Endothelial cell of umbilical vein (primary cell): ENCODE data around the gene CTBP1. TPM values are rescaled to one million over a fixed set of nuclear protein-coding genes. Genes with fewer than 3 reads are reported as not detected.

Experiments used
- BruUV-seq: library from RNA; stranded (reverse); fragments of 400-500 nt; replicated peaks from 2 replicates; lab custom pipeline; 2021; lab: Mats Ljungman, UMichigan
- CTCF ChIA-PET: fragments of 300-600, 350-600 bp; sonication (Branson Sonifier 250); formaldehyde crosslinking; loops from one replicate; lab custom pipeline; 2021; ENCODE audit warnings: antibody characterized with exemption, inconsistent platforms; lab: Charles Lee
- POLR2A ChIA-PET: fragments of 300-600, 350-600 bp; sonication (Branson Sonifier 250); formaldehyde crosslinking; loops from one replicate; lab custom pipeline; 2021; ENCODE audit warnings: antibody characterized with exemption, inconsistent platforms; lab: Charles Lee
- DNase-seq: peaks from one replicate; pipeline ENCODE4 v3.0.0-alpha.2; 2011; ENCODE audit warnings: low read depth, low spot score
- FAIRE-seq: peaks from 2 replicates; lab custom pipeline; 2011; peaks lifted over from hg19 to GRCh38; lab: Jason Lieb, UNC
- H2AFZ ChIP-seq: 2 replicates; pipeline ENCODE4 v1.6.0; 2012; ENCODE audit warnings: low read depth, low read length, control low read depth, inconsistent platforms
- H3K27ac ChIP-seq: 2 replicates; pipeline ENCODE4 v1.5.1; 2011; ENCODE audit warnings: low read depth, mild to moderate bottlenecking, control low read depth, low read length, moderate library complexity; ENCODE audit not compliant: insufficient read depth
- H3K27me3 ChIP-seq, 2 experiments: 2 replicates each; pipeline versions ENCODE4 v1.6.0 to v1.6.1; 2011; ENCODE audit warnings: low read length in 2 of 2, mixed read lengths in 1 of 2; ENCODE audit not compliant: control insufficient read depth in 2 of 2, insufficient read depth in 2 of 2
- H3K36me3 ChIP-seq, 2 experiments: 2 replicates in 1 of 2; 3 replicates in 1 of 2; pipeline ENCODE4 v1.5.1; 2011; ENCODE audit warnings: low read length in 2 of 2, mild to moderate bottlenecking in 1 of 2, moderate library complexity in 1 of 2; ENCODE audit not compliant: control insufficient read depth in 2 of 2, insufficient read depth in 2 of 2; ENCODE audit errors: extremely low read depth in 1 of 2
- H3K4me1 ChIP-seq: 3 replicates; pipeline ENCODE4 v1.5.1; 2011; ENCODE audit warnings: mild to moderate bottlenecking, low read length; ENCODE audit not compliant: control insufficient read depth, insufficient read depth; ENCODE audit errors: extremely low read depth
- H3K4me2 ChIP-seq: 2 replicates; pipeline ENCODE4 v1.6.1; 2011; ENCODE audit warnings: low read length, control low read depth, mixed read lengths; ENCODE audit not compliant: insufficient read depth
- H3K4me3 ChIP-seq, 3 experiments: fragments of 200-600 bp in 1 of 3; sonication (generic), shearing (Covaris generic) in 1 of 3; replicated peaks in 1 of 3; 2 replicates each; pipeline ENCODE4 v1.5.1; 2011 to 2016; ENCODE audit warnings: control low read depth in 3 of 3, low read length in 3 of 3, mild to moderate bottlenecking in 2 of 3, inconsistent platforms in 1 of 3, low read depth in 1 of 3, moderate library complexity in 1 of 3; ENCODE audit not compliant: insufficient read depth in 1 of 3
- H3K79me2 ChIP-seq: 2 replicates; pipeline ENCODE4 v1.6.0; 2012; ENCODE audit warnings: low read length, inconsistent platforms; ENCODE audit not compliant: control insufficient read depth, insufficient read depth
- H3K9ac ChIP-seq: replicated peaks from 2 replicates; pipeline ENCODE3; 2011; ENCODE audit warnings: low read length, control low read depth; ENCODE audit not compliant: insufficient read depth; ENCODE audit errors: extremely low read depth
- H3K9me1 ChIP-seq: replicated peaks from 3 replicates; pipeline ENCODE4 v1.6.0; 2011; ENCODE audit warnings: mild to moderate bottlenecking, low read length; ENCODE audit not compliant: control insufficient read depth, insufficient read depth; ENCODE audit errors: extremely low read depth
- H3K9me3 ChIP-seq: replicated peaks from 2 replicates; pipeline ENCODE4 v1.5.1; 2012; ENCODE audit warnings: low read length, inconsistent platforms; ENCODE audit not compliant: control insufficient read depth, insufficient read depth
- H4K20me1 ChIP-seq: replicated peaks from 2 replicates; pipeline ENCODE3; 2011; ENCODE audit warnings: mild to moderate bottlenecking, low read length; ENCODE audit not compliant: control insufficient read depth, insufficient read depth; ENCODE audit errors: extremely low read depth
- CTCF ChIP-seq, 2 donors: IDR thresholded peaks; 1 replicate in 1 of 2; 2 replicates in 1 of 2; pipeline ENCODE4 v1.5.1; 2011; ENCODE audit warnings: low read length in 2 of 2, mild to moderate bottlenecking in 2 of 2, moderate library complexity in 2 of 2, control low read depth in 1 of 2, inconsistent platforms in 1 of 2, low read depth in 1 of 2; ENCODE audit not compliant: insufficient read depth in 1 of 2; ENCODE audit errors: extremely low read depth in 1 of 2
- FOS ChIP-seq: IDR thresholded peaks from 2 replicates; pipeline ENCODE4 v1.6.1; 2011; ENCODE audit warnings: mild to moderate bottlenecking, low read length, moderate library complexity, borderline replicate concordance; ENCODE audit not compliant: insufficient read depth
- GATA2 ChIP-seq: IDR thresholded peaks from 2 replicates; pipeline ENCODE4 v1.7.0; 2011; ENCODE audit warnings: low read depth, mild to moderate bottlenecking, moderate library complexity, mixed read lengths, low read length; ENCODE audit not compliant: insufficient read length, insufficient read depth
- JUN ChIP-seq: IDR thresholded peaks from 2 replicates; pipeline ENCODE4 v1.6.1; 2011; ENCODE audit warnings: borderline replicate concordance, low read depth; ENCODE audit not compliant: insufficient read length, insufficient read depth
- MAX ChIP-seq: IDR thresholded peaks from 2 replicates; pipeline ENCODE4 v1.6.1; 2011; ENCODE audit not compliant: insufficient read depth, insufficient read length
- MYC ChIP-seq: IDR thresholded peaks from one replicate; pipeline ENCODE4 v1.6.1; 2011; ENCODE audit warnings: mild to moderate bottlenecking, low read depth, low read length
- POLR2A ChIP-seq: IDR thresholded peaks from 2 replicates; pipeline ENCODE4 v1.6.1; 2012; ENCODE audit warnings: low read depth, mild to moderate bottlenecking, control low read depth, low read length
- dilution Hi-C: fragments of 300-500 bp; cut with MboI; formaldehyde crosslinking; loops from one replicate; pipeline ENCODE4 v1.15.0; 2019; ENCODE audit warnings: low sequenced_read_pairs; ENCODE audit not compliant: extremely low pct_ligation_motif_present
- intact Hi-C: fragments of 100-400 bp; cut with micrococcal nuclease; formaldehyde crosslinking; loops from one replicate; pipeline ENCODE4 v1.10.0; 2022
- polyA plus RNA-seq, 4 experiments: library from polyadenylated mRNA; depleted of rRNA in 3 of 4; stranded (reverse) in 3 of 4; unstranded in 1 of 4; fragments of >200 nt; gene quantifications; 2 replicates each; pipeline versions ENCODE4 v1.2.1 to v1.2.3, GENCODE V29; 2011 to 2012; ENCODE audit warnings: missing spikeins in 1 of 4
- total RNA-seq: library from RNA; stranded (reverse); gene quantifications from 2 replicates; pipeline ENCODE4 v1.2.3, GENCODE V29; 2021

CTBP1 gene
- total and polyA plus RNA-seq, 2 donors (not counting 3 experiments of a cell fraction or from before 2014, with no cell fraction given), result 165 to 167 TPM

GRCh38 chr4:1245481-1246051, 3.4 kb downstream of the CTBP1 start:
- H3K4me1 ChIP-seq, result peaks cover 18% of the 10 kb centered on the region
- no peak overlapping the region for H3K4me3 ChIP-seq
- H2AFZ ChIP-seq, result no peak overlapping the region
- peaks cover 79% of the 10 kb centered on the region for H3K79me2 ChIP-seq
- H3K9me1 ChIP-seq, result no peaks in the 10 kb centered on the region
- TF ChIP-seq FOS (no peak), MYC (no peak), GATA2 (no peak)
- DNase-seq, result no peak
- H3K4me2 ChIP-seq, result no peak overlapping the region
- no peak overlapping the region for H3K9ac ChIP-seq
- ChIA-PET POLR2A (no interaction called here), CTCF (no interaction called here)
- H3K27me3 ChIP-seq, result no peaks in the 10 kb centered on the region
- no peaks in the 10 kb centered on the region for H4K20me1 ChIP-seq
- no TSS peak for BruUV-seq
- dilution Hi-C loops, result no loop called here
- no peaks in the 10 kb centered on the region for H3K9me3 ChIP-seq
- intact Hi-C loops, result no loop called here
- H3K27ac ChIP-seq, result no peak overlapping the region
- no peak for FAIRE-seq
- H3K36me3 ChIP-seq, result peaks cover 3 to 5% of the 10 kb centered on the region in 2 experiments

GRCh38 chr4:1244978-1245471, 3.9 kb downstream of the CTBP1 start:
- no peaks in the 10 kb centered on the region for H3K27me3 ChIP-seq
- intact Hi-C loops (no loop called here), dilution Hi-C loops (no loop called here)
- peaks cover 76% of the 10 kb centered on the region for H3K79me2 ChIP-seq
- DNase-seq (no peak), FAIRE-seq (no peak)
- H4K20me1 ChIP-seq, result no peaks in the 10 kb centered on the region
- no peaks in the 10 kb centered on the region for H3K9me1 ChIP-seq
- ChIA-PET POLR2A (no interaction called here), CTCF (no interaction called here)
- no peak overlapping the region for H3K4me3 ChIP-seq
- peaks cover 18% of the 10 kb centered on the region for H3K4me1 ChIP-seq
- H3K9ac ChIP-seq, result no peak overlapping the region
- H3K9me3 ChIP-seq, result no peaks in the 10 kb centered on the region
- H3K4me2 ChIP-seq, result no peak overlapping the region
- H3K27ac ChIP-seq, result no peak overlapping the region
- H2AFZ ChIP-seq, result no peak overlapping the region
- TF ChIP-seq FOS (no peak), CTCF (IDR thresholded peaks at IDR 0.05; ENCODE audit: extremely low read depth in 1 of 2, insufficient read depth in 1 of 2, low read depth in 1 of 2, low read length in 2 of 2) (no peak), MAX (no peak), POLR2A (no peak), MYC (no peak), GATA2 (no peak), JUN (no peak)
- H3K36me3 ChIP-seq, result peaks cover 3 to 5% of the 10 kb centered on the region in 2 experiments
- no TSS peak for BruUV-seq
